ENCODE data around the gene VAMP4.

- TF ChIP-seq POLR2A (IDR thresholded peaks at IDR 0.05; ENCODE audit: borderline replicate concordance, extremely low read depth, insufficient read depth, insufficient read length) (no peak), ZNF274 (IDR thresholded peaks at IDR 0.05; ENCODE audit: low read depth, low read length) (no peak), EZH2phosphoT487 (IDR thresholded peaks at IDR 0.05; ENCODE audit: borderline replicate concordance) (no peak), CEBPB (IDR thresholded peaks at IDR 0.05; ENCODE audit: low read depth) (no peak), ZFX (IDR thresholded peaks at IDR 0.05) (no peak), REST (IDR thresholded peaks at IDR 0.05; ENCODE audit: low read depth) (no peak), POLR2AphosphoS5 (IDR thresholded peaks at IDR 0.05; ENCODE audit: low read depth, low read length) (no peak), SIN3A (IDR thresholded peaks at IDR 0.05; ENCODE audit: low read depth) (no peak), ELF1 (IDR thresholded peaks at IDR 0.05; ENCODE audit: borderline replicate concordance, low read depth) (no peak)
- TF ChIP-seq, protein P1, sequence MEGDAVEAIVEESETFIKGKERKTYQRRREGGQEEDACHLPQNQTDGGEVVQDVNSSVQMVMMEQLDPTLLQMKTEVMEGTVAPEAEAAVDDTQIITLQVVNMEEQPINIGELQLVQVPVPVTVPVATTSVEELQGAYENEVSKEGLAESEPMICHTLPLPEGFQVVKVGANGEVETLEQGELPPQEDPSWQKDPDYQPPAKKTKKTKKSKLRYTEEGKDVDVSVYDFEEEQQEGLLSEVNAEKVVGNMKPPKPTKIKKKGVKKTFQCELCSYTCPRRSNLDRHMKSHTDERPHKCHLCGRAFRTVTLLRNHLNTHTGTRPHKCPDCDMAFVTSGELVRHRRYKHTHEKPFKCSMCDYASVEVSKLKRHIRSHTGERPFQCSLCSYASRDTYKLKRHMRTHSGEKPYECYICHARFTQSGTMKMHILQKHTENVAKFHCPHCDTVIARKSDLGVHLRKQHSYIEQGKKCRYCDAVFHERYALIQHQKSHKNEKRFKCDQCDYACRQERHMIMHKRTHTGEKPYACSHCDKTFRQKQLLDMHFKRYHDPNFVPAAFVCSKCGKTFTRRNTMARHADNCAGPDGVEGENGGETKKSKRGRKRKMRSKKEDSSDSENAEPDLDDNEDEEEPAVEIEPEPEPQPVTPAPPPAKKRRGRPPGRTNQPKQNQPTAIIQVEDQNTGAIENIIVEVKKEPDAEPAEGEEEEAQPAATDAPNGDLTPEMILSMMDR (IDR thresholded peaks at IDR 0.05 in 2 of 3, conservative IDR thresholded peaks at IDR 0.05 in 1 of 3; ENCODE audit: borderline replicate concordance in 1 of 3, insufficient read depth in 1 of 3, low read depth in 2 of 3, low read length in 2 of 3), result no peak
These were observed 11.8 kb downstream of the VAMP4 start for GRCh38 chr1:171730052-171730451.

Measured in HCT116 (cell line).